T1000 (cell line): ENCODE results near the gene IFI27L1.

Experiments used
- DNase-seq: peaks from one replicate; lab custom pipeline; 2025; ENCODE audit warnings: mixed read lengths; lab: John Stamatoyannopoulos, UW

IFI27L1 gene

GRCh38 chr14:94114589-94115057 lies 33.5 kb downstream of the IFI27L1 start:
- no peak for DNase-seq

- no peak for DNase-seq
Observed at GRCh38 chr14:94115058-94115591, 34.0 kb downstream of the IFI27L1 start.

- no peak for DNase-seq
Observed at GRCh38 chr14:94115631-94116030, 34.5 kb downstream of the IFI27L1 start.

GRCh38 chr14:94116701-94117100 lies 35.6 kb downstream of the IFI27L1 start:
- no peak for DNase-seq

- no peak for DNase-seq
Observed at GRCh38 chr14:94117856-94118255, 36.7 kb downstream of the IFI27L1 start.

GRCh38 chr14:94119071-94119470 lies 38.0 kb downstream of the IFI27L1 start:
- DNase-seq: no peak

- peak; percentile 61 for DNase-seq
Observed at GRCh38 chr14:94120667-94121340, 39.7 kb downstream of the IFI27L1 start.

- DNase-seq: no peak
Observed at GRCh38 chr14:94121485-94121884, 40.4 kb downstream of the IFI27L1 start.

- no peak for DNase-seq
Observed at GRCh38 chr14:94122438-94122837, 41.3 kb downstream of the IFI27L1 start.

GRCh38 chr14:94123296-94123695 lies 42.2 kb downstream of the IFI27L1 start:
- no peak for DNase-seq

GRCh38 chr14:94123868-94124267 lies 42.8 kb downstream of the IFI27L1 start:
- DNase-seq: no peak

- no peak for DNase-seq
Observed at GRCh38 chr14:94124582-94125377, 43.7 kb downstream of the IFI27L1 start.

GRCh38 chr14:94125659-94126418 lies 44.7 kb downstream of the IFI27L1 start:
- DNase-seq: no peak

- no peak for DNase-seq
Observed at GRCh38 chr14:94126419-94126677, 45.2 kb downstream of the IFI27L1 start.

GRCh38 chr14:94126800-94127199 lies 45.7 kb downstream of the IFI27L1 start:
- DNase-seq: no peak

GRCh38 chr14:94127330-94127729 lies 46.2 kb downstream of the IFI27L1 start:
- no peak for DNase-seq

GRCh38 chr14:94128216-94128839 lies 47.2 kb downstream of the IFI27L1 start:
- DNase-seq: no peak

- peak; percentile 67 for DNase-seq
Observed at GRCh38 chr14:94129111-94129757, 48.1 kb downstream of the IFI27L1 start, which contains the start of gene IFI27L2. TSS of gene IFI27L2 (minus strand) at chr14:94129604. CDS start at chr14:94129564, 40 bp downstream.

GRCh38 chr14:94129758-94130414 lies 48.8 kb downstream of the IFI27L1 start:
- no peak for DNase-seq

- peak; percentile 36 for DNase-seq
Observed at GRCh38 chr14:94132285-94132887, 51.3 kb downstream of the IFI27L1 start.
